RWPE1 (cell line): Measurements from ENCODE around the gene NOA1.

Source experiments
- CTCF ChIA-PET: fragments of 350-600 bp; sonication (Branson Sonifier 250); formaldehyde crosslinking; extraction: SDS; loops from one replicate; lab custom pipeline; 2021; lab: Yijun Ruan, JAX
- POLR2A ChIA-PET: fragments of 400-600 bp; formaldehyde crosslinking; extraction: SDS; loops from one replicate; lab custom pipeline; 2020; ENCODE audit warnings: antibody characterized with exemption; ENCODE audit not compliant: low non-redundant PET; lab: Yijun Ruan, JAX
- DNase-seq: peaks from one replicate; pipeline ENCODE4 v3.0.0; 2012; ENCODE audit warnings: low spot score
- H3K27ac ChIP-seq: fragments of 450-650 bp; 2 replicates; pipeline ENCODE4 v1.5.1; 2017
- CTCF ChIP-seq: fragments of 450-650 bp; conservative IDR thresholded peaks from 2 replicates; pipeline ENCODE4 v1.5.1; 2017; ENCODE audit warnings: low read depth, mild to moderate bottlenecking

NOA1 gene

DNA sequence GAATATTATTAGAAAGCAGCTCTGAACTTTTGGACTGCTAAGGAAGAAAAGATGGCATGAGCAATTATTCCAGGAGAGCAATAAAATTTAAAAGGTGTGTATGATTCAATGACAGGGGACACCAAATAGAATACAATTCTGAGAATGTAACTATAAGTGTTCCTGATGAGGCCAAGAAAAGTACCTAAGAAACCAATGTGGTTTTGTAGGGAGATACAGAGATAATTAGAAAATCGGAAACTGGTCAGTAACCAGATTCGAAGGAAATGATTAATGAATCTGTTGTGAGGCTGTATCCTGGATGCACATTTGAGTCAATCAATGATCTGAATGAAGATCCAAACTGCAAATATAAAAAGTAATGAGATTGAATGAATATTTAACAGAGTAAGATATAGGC lies 6.0 kb downstream of the NOA1 start:
- no peak overlapping the region for H3K27ac ChIP-seq
- POLR2A ChIA-PET: no interaction called here
- DNase-seq: no peak
- TF ChIP-seq CTCF: no peak
- CTCF ChIA-PET: no interaction called here

- TF ChIP-seq CTCF: no peak
- H3K27ac ChIP-seq: no peak overlapping the region
- CTCF ChIA-PET: interaction anchor here (0.6 to 1.4 kb wide), 2 partner anchors 20 to 514 kb away, joined by 3 read pairs; no protein-coding TSS in a partner anchor
- no peak for DNase-seq
- POLR2A ChIA-PET: no interaction called here
These were observed 16.3 kb downstream of the NOA1 start for GRCh38 chr4:56961107-56961500.

DNA sequence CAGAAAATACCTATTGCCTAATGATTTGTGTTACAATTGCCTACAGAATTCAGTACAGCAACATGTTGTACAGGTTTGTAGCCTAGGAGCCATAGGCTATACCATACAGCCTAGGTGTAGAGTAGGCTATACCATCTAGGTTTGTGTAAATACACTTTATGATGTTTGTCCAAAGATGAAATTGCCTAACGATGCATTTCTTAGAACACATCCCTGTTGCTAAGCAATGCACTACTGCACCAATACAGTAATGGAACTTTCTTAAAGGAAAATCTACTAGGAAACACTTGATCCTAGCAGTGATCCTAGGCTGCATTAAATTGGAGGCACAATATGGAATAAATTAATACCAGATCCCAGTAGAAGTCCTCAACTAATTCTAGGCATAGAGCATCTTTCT lies 18.3 kb downstream of the NOA1 start:
- ChIA-PET POLR2A (no interaction called here), CTCF (interaction anchor here (0.5 kb wide), 1 partner anchor 91 kb away, joined by 3 read pairs; no protein-coding TSS in a partner anchor)
- H3K27ac ChIP-seq: no peak overlapping the region
- no peak for DNase-seq
- no peak for TF ChIP-seq CTCF

DNA sequence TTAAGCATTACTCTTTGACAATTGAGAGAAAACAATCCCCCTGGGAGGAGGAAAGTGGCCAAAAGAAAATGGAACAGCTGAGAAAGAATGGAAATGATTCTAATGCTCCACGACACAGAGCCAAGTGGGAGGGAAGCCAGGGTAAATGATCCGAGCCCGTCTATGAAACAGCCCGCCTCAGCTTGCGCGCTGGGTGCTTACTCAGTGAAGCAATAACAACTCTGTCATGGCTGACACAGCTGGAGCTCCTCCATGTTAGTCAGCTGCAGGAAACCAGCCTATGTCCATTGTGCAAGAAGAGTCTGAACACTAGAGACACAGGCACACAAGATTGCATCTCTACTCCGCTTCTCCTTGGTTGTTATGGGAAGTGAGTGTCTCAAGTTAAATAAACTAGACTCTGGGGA lies 19.3 kb downstream of the NOA1 start:
- DNase-seq: peak; percentile 75
- no peak for TF ChIP-seq CTCF
- H3K27ac ChIP-seq: peak overlapping the region; percentile 70
- POLR2A ChIA-PET: no interaction called here
- CTCF ChIA-PET: no interaction called here

- TF ChIP-seq CTCF: no peak
- no peak overlapping the region for H3K27ac ChIP-seq
- DNase-seq: no peak
- POLR2A ChIA-PET: no interaction called here
- CTCF ChIA-PET: interaction anchor here (0.7 kb wide), 1 partner anchor 51 kb away, joined by 6 read pairs; no protein-coding TSS in a partner anchor
These were observed 23.5 kb downstream of the NOA1 start for GRCh38 chr4:56953680-56954520.

DNA sequence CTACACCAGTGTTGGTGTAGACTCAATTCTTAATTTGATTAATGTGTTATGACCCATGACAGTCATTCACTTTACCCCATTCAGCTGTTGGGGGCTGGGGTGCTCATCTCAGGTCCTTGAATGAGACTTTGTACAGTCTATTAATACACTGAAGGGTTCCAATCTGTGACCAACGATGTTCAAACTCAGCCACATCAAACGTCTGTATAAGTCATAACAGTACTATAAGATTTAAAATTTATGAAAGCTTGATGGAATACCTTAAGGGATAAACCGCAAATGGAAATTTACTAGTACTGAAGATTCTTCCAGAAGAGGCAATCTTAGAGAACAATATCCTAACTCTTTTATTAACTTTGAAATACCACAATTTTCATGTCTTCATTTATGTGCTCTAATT lies 36.0 kb downstream of the NOA1 start:
- no peak for TF ChIP-seq CTCF
- H3K27ac ChIP-seq: no peak overlapping the region
- POLR2A ChIA-PET: no interaction called here
- DNase-seq: no peak
- CTCF ChIA-PET: interaction anchor here (1.1 kb wide), 1 partner anchor 19 kb away, joined by 3 read pairs; no protein-coding TSS in a partner anchor
